ENCODE measurements around the gene IRX2.

GRCh38 chr5:2719332-2719731 is 32.1 kb downstream of the IRX2 start:
- TF ChIP-seq, protein P1, sequence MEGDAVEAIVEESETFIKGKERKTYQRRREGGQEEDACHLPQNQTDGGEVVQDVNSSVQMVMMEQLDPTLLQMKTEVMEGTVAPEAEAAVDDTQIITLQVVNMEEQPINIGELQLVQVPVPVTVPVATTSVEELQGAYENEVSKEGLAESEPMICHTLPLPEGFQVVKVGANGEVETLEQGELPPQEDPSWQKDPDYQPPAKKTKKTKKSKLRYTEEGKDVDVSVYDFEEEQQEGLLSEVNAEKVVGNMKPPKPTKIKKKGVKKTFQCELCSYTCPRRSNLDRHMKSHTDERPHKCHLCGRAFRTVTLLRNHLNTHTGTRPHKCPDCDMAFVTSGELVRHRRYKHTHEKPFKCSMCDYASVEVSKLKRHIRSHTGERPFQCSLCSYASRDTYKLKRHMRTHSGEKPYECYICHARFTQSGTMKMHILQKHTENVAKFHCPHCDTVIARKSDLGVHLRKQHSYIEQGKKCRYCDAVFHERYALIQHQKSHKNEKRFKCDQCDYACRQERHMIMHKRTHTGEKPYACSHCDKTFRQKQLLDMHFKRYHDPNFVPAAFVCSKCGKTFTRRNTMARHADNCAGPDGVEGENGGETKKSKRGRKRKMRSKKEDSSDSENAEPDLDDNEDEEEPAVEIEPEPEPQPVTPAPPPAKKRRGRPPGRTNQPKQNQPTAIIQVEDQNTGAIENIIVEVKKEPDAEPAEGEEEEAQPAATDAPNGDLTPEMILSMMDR (conservative IDR thresholded peaks at IDR 0.05), result no peak
- TF ChIP-seq ZFX (IDR thresholded peaks at IDR 0.05), result no peak
